Stomach (tissue), 9 donors: Measurements from ENCODE around the gene LCN10. TPM values are rescaled to one million over a fixed set of nuclear protein-coding genes. Genes with fewer than 3 reads are reported as not detected.

Source experiments
- DNase-seq, 2 donors: peaks; one replicate each; pipeline versions ENCODE4 v3.0.0 to v3.0.0-alpha.2; 2013 to 2019
- H3K27ac ChIP-seq, 5 donors: fragments of 200-600 bp in 4 of 5; sonication (generic) in 4 of 5; one replicate each; pipeline ENCODE4 v1.5.1; 2013 to 2019; ENCODE audit warnings: mild to moderate bottlenecking in 1 of 5, moderate library complexity in 1 of 5
- H3K27me3 ChIP-seq, 3 donors: fragments of 200-600 bp; sonication (generic); one replicate each; pipeline ENCODE4 v1.5.1; 2017 to 2019; ENCODE audit warnings: mixed run types in 1 of 3
- H3K36me3 ChIP-seq, 4 donors: fragments of 200-600 bp; sonication (generic); 1 replicate in 3 of 4; 2 replicates in 1 of 4; pipeline ENCODE4 v1.5.1; 2016 to 2019
- H3K4me1 ChIP-seq, 4 donors: fragments of 200-600 bp; sonication (generic); one replicate each; pipeline ENCODE4 v1.5.1; 2016 to 2019
- H3K4me3 ChIP-seq, 4 donors: fragments of 200-600 bp; sonication (generic) in 3 of 4; one replicate each; pipeline ENCODE4 v1.5.1; 2016 to 2019; ENCODE audit warnings: mild to moderate bottlenecking in 1 of 4
- H3K9me3 ChIP-seq, 4 donors: fragments of 200-600 bp; sonication (generic); one replicate each; pipeline ENCODE4 v1.5.1; 2016 to 2019
- EP300 ChIP-seq: sonication (generic); formaldehyde crosslinking; IDR thresholded peaks from one replicate; pipeline ENCODE4 v1.6.1; 2017; ENCODE audit warnings: antibody characterized with exemption
- POLR2A ChIP-seq, 4 donors: fragments of 450-650 bp; IDR thresholded peaks; one replicate each; pipeline ENCODE4 v1.6.1; 2016; ENCODE audit warnings: antibody characterized with exemption in 4 of 4, control low read depth in 2 of 4, mild to moderate bottlenecking in 1 of 4, moderate library complexity in 1 of 4
- POLR2AphosphoS5 ChIP-seq, 3 donors: sonication (generic); formaldehyde crosslinking; IDR thresholded peaks; one replicate each; pipeline ENCODE4 v1.6.1; 2016; ENCODE audit warnings: antibody characterized with exemption in 3 of 3
- WGBS, 5 donors: extraction: QIAGEN DNeasy Blood & Tissue Kit in 3 of 5; methylation state at CpG; one replicate each; pipeline versions ENCODE4 v1.1.5 to v1.1.7; 2013 to 2018; 5-methylcytosine and 5-hydroxymethylcytosine counted together
- intact Hi-C: fragments of 100-400 bp; cut with DNase I; formaldehyde crosslinking; loops from one replicate; pipeline ENCODE4 v1.15.1; 2023; ENCODE audit warnings: low total_unique reads
- polyA plus RNA-seq, 3 donors: library from polyadenylated mRNA; stranded (reverse); fragments of 200-250 nt; gene quantifications; one replicate each; pipeline ENCODE4 v1.2.3, GENCODE V29; 2013
- total RNA-seq, 5 donors: library from RNA; depleted of rRNA; stranded (reverse); fragments of >200 nt; gene quantifications; one replicate each; pipeline versions ENCODE4 v1.1.0 to v1.2.3, GENCODE V29; 2014 to 2016
- TF ChIP-seq, protein P1 (sequence below), 7 experiments: fragments of 450-650 bp in 4 of 7; fragments of 200-600 bp in 3 of 7; sonication (generic) in 3 of 7; IDR thresholded peaks; one replicate each; pipeline ENCODE4 v1.5.1; 2016 to 2019; ENCODE audit warnings: antibody characterized with exemption in 7 of 7, control low read depth in 2 of 7, mild to moderate bottlenecking in 1 of 7
- donor health status: healthy with polysubstance abuse.
- donor health status: Bipolar disorder and iron deficiency.
- donor health status: healthy.

The LCN10 gene
- total and polyA plus RNA-seq, 8 donors, result 0.58 to 25.5 (median 8.5) TPM

DNA sequence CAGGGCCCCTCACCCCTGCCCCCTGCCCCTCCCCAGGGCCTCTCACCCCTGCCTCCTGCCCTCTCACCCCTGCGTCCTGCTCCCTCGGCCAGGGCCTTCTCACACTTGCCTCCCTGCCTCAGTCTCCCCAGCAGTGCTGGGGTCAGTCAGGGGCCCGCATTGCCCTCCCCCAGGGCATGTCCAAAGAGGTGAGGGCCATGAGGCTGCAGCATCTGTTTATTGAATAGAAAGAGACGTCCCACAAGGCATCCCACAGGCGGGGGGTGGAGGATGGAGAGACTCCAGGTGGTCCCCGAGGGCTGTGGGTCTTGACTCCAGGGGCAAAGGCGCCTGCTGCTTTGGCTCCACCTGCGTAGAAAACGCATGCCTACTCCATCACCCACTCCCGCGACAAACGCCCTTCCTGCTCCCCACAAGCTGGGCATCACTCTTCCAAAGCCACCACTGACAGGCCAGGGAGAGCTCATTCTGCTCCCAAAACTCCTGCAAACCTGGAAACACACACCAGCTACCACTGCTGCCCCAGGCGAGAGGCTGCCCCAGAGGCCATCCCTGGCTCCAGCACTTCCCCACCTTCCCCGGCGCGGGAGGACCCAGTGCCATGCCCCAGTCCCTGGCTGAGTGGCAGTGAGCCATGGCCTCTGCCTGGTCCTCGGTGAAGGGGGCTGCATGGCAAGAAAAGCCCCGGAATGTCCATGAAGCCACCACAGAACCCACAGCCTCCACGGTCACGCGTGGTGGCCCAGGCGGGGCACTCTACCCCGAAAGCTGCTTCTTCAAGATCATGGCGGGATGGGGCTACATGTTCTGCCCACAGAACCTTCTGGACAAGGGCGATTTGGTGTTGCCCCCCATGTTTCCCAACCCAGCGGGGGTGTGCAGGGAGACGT lies 16.9 kb upstream of the LCN10 start:
- Histone ChIP-seq H3K27me3 (peaks cover 0 to 58% (median 12%) of the 10 kb centered on the region in 3 donors), H3K36me3 (no peaks in the 10 kb centered on the region), H3K27ac (no peak overlapping the region), H3K4me3 (no peak overlapping the region), H3K9me3 (peaks cover 0 to 11% (median 0%) of the 10 kb centered on the region in 4 donors), H3K4me1 (peaks cover 0 to 16% (median 12%) of the 10 kb centered on the region in 4 donors)
- intact Hi-C loops, result no loop called here
- DNase-seq, result no peak
- no peak for TF ChIP-seq POLR2A (IDR thresholded peaks at IDR 0.05)
- TF ChIP-seq, protein P1, sequence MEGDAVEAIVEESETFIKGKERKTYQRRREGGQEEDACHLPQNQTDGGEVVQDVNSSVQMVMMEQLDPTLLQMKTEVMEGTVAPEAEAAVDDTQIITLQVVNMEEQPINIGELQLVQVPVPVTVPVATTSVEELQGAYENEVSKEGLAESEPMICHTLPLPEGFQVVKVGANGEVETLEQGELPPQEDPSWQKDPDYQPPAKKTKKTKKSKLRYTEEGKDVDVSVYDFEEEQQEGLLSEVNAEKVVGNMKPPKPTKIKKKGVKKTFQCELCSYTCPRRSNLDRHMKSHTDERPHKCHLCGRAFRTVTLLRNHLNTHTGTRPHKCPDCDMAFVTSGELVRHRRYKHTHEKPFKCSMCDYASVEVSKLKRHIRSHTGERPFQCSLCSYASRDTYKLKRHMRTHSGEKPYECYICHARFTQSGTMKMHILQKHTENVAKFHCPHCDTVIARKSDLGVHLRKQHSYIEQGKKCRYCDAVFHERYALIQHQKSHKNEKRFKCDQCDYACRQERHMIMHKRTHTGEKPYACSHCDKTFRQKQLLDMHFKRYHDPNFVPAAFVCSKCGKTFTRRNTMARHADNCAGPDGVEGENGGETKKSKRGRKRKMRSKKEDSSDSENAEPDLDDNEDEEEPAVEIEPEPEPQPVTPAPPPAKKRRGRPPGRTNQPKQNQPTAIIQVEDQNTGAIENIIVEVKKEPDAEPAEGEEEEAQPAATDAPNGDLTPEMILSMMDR (IDR thresholded peaks at IDR 0.05), result no peak
- no peak for TF ChIP-seq POLR2AphosphoS5 (IDR thresholded peaks at IDR 0.05)
- TF ChIP-seq EP300, result no peak
- WGBS, 5 donors, result 77 to 85% (median 84%) methylated on average over 15 to 27 of the region's 27 CpGs

DNA sequence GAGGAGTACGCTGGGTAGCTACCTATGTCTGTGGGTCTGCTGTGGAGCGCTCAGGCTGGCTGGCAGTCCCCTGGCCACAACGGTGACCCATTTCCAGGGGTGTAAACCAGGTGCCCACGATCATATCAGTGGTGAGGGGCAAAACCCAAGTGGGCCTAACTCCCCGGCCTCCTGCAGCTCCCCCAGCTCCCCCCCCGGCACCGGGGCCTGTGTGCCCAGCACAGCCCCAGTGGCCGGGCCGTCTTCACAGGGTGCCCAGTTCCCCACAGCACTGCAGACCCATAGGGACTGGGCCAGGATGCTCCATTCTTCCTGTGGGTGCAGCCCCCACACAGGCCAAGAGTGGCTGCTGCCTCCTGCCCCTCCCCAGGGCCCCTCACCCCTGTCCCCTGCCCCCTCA lies 16.3 kb upstream of the LCN10 start:
- Histone ChIP-seq H3K27me3 (peaks cover 0 to 53% (median 11%) of the 10 kb centered on the region in 3 donors), H3K4me1 (peaks cover 0 to 16% (median 12%) of the 10 kb centered on the region in 4 donors), H3K9me3 (peaks cover 0 to 11% (median 0%) of the 10 kb centered on the region in 4 donors), H3K27ac (no peak overlapping the region), H3K4me3 (no peak overlapping the region), H3K36me3 (no peaks in the 10 kb centered on the region)
- TF ChIP-seq POLR2A (IDR thresholded peaks at IDR 0.05) (no peak), POLR2AphosphoS5 (IDR thresholded peaks at IDR 0.05) (no peak), EP300 (no peak)
- TF ChIP-seq, protein P1 (IDR thresholded peaks at IDR 0.05), result no peak
- 74 to 100% (median 81%) methylated on average over 1 to 9 of the region's 9 CpGs for WGBS, 5 donors
- intact Hi-C loops, result no loop called here
- no peak for DNase-seq

DNA sequence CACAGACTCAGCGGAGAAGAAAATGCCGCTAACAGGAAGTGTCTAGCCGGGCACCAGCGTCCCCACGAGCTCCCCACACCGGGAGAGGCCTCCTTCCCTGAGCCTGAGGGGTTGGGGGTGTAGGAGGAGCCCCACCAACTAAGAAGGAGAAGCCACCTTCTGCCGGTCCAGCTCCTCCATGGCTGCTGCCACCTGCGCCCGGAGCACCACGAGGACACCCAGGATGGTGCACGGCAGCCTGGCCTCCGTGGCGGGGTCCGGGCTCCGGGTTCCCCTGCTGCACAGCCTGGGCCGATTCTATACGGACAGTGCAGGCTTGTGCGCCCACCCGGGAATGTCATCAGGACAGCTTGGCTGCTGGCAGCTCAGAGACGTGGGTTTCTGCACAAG lies 15.0 kb upstream of the LCN10 start:
- 80 to 89% (median 87%) methylated on average over 6 to 20 of the region's 20 CpGs for WGBS, 5 donors
- no peak for DNase-seq
- Histone ChIP-seq H3K27ac (no peak overlapping the region), H3K4me3 (no peak overlapping the region), H3K4me1 (peaks cover 0 to 6% (median 3%) of the 10 kb centered on the region in 4 donors), H3K27me3 (peaks cover 0 to 40% (median 0%) of the 10 kb centered on the region in 3 donors), H3K36me3 (no peaks in the 10 kb centered on the region), H3K9me3 (peaks cover 0 to 18% (median 0%) of the 10 kb centered on the region in 4 donors)
- no peak for TF ChIP-seq EP300
- TF ChIP-seq, protein P1 (IDR thresholded peaks at IDR 0.05), result no peak
- intact Hi-C loops, result no loop called here

DNA sequence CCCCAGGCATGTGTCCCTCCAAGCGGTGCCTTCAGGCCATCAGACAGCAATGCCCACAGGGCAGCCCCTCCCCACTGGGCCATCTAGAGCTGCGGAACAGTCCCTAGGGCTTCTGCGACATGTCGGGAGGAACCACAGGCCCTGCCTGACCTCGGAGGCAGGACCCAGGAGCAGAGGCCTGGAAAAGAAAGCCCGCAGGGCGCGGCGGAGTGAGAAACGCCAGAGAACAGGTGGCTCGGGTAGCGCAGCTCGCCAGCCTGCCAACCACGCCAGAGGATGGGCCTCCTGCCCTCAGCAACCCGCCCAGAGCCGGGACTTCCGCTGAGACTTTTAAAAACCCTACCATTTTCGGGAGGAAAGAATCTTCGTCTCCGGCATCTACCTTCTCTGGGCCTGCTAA lies 14.6 kb upstream of the LCN10 start:
- intact Hi-C loops, result no loop called here
- Histone ChIP-seq H3K9me3 (peaks cover 0 to 18% (median under 1%) of the 10 kb centered on the region in 4 donors), H3K4me1 (peaks cover 0 to 6% (median 2%) of the 10 kb centered on the region in 4 donors), H3K4me3 (no peak overlapping the region), H3K27me3 (peaks cover 0 to 36% (median 0%) of the 10 kb centered on the region in 3 donors), H3K36me3 (no peaks in the 10 kb centered on the region), H3K27ac (no peak overlapping the region)
- TF ChIP-seq, protein P1 (IDR thresholded peaks at IDR 0.05), result no peak
- 89 to 94% (median 91%) methylated on average over 11 to 20 of the region's 20 CpGs for WGBS, 5 donors
- DNase-seq, result no peak
